HT1080 (cell line): ENCODE measurements around the gene MYRIP. TPM values are rescaled to one million over a fixed set of nuclear protein-coding genes. Genes with fewer than 3 reads are reported as not detected.
"Not testable (repeated sequence)": the region's sequence is repeated elsewhere in the genome, so short reads cannot be mapped to it uniquely, and the experiment has no call there.

Experiments
- DNase-seq: peaks from one replicate; pipeline ENCODE4 v3.0.0-alpha.2; 2015; ENCODE audit warnings: low read depth
- total RNA-seq: library from RNA; depleted of rRNA; stranded (reverse); fragments of >200 nt; shearing (Covaris generic); gene quantifications from 2 replicates; pipeline ENCODE4 v1.2.3, GENCODE V29; 2014

The MYRIP gene
- total RNA-seq, 1 experiment from 2014 or later, result 0.48 TPM

DNA sequence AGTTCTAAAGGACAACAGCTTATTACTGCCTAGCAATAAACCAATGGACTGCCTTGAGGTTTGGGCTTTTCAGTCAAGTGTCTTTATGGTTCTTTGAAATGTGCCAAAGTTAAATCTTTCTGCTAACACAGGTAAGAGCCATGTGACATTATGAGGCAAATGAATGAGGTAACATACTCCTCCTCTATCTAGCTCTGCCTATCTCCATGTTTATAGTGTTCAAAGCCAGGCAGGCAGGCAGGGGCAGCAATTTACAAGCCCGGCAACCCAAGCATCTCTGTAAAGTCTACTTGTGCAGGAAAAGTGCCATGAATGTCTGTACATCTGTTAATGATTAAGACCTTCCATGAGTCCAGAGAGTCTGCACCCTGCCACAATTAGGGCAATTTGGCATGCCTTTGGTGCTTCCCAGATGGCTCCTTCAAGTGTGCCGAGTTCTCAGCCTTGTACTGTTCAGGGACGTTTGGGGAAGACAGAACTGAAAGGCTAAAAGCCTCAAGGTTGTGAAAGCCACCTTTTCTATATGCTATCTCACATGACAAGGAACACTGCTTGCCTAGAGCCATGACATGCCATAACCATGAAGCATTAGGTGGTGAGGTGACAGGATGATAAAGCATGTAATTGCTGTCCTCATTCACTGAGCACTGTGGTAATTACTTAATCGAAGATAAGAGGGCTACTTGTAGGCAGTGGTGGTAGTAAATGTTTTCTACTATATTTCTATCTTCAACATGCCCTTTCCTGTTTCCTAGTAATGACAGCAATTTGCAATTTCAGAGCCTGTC is 458.7 kb downstream of the MYRIP start:
- no peak for DNase-seq

GRCh38 chr3:40268802-40269524 is 459.6 kb downstream of the MYRIP start:
- no peak for DNase-seq

DNA sequence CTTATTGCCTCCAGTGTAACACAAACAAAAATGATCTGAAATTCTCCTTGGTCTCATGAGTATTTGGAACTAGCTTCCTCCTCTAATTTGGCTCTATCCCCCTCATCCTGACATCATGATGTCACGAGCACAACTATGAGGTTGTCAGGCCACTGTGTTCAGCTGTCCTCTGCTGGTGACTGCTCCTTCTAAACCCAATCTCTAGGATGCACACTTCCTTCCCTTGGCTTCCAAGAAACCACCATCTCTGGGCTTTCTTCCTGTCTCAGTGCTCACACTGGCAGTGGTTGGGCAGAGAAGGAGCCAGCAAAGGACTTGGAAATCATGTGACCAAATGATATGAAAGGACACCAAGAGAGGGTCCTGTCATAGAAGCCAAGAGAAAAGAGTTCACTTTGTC is 469.4 kb downstream of the MYRIP start:
- no peak for DNase-seq

- no peak for DNase-seq
Observed at GRCh38 chr3:40281995-40282394, 472.6 kb downstream of the MYRIP start.

DNA sequence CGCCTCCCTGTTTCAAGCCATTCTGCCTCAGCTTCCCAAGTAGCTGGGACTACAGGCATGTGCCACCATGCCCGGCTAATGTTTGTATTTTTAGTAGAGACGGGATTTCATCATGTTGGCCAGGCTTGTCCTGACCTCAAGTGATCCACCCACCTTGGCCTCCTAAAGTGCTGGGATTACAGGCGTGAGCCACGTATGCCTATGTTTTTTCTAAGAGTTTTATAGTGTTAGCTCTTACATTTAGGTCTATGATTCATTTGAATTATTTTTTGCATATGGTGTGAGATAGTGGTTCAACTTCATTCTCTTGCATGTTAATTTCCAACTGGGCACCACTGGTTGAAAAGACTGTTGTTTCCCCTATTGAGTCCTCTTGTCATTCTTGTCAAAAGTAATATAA is 473.6 kb downstream of the MYRIP start:
- not testable (repeated sequence) for DNase-seq

DNA sequence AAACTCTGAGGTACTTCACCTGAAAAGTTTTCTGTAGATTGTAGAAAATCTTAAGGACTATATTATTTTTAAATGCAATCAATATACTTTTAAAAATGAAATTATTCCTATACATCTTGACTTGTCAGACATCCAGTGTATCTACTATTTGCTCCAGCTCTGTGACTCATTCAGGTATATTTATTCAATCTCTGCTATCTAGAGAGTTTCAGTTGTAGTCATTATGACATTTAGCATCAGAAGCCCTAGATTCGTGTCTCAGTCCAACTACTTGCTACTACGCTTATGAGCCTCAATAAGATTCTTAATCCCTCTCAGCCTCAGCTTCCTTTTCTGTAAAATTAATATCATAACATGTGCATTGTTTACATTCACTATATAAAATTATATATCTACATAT is 477.8 kb downstream of the MYRIP start:
- DNase-seq, result no peak

- DNase-seq, result no peak
Observed at GRCh38 chr3:40290396-40290795, 481.0 kb downstream of the MYRIP start.

- DNase-seq, result no peak
Observed at GRCh38 chr3:40291471-40291870, 482.1 kb downstream of the MYRIP start.

GRCh38 chr3:40292637-40293349 is 483.4 kb downstream of the MYRIP start:
- DNase-seq, result no peak

DNA sequence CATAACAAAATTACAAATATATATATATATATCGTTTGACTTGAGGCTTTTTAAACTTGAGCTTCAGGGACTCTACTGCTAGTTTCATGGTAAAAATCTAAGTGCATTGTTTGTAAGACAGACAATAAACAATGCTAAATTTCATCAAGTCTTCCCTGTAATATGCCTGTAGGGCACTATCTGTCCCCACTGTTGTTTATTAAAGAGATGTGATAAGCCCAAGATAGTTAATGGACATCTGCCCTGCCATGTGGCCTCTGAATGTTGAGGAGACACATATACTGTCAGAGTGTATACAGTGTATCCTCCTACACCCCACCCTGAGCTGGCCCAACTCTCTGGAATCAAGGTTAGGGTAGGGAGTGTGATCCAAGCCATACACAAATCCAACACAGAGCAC is 485.0 kb downstream of the MYRIP start:
- no peak for DNase-seq

DNA sequence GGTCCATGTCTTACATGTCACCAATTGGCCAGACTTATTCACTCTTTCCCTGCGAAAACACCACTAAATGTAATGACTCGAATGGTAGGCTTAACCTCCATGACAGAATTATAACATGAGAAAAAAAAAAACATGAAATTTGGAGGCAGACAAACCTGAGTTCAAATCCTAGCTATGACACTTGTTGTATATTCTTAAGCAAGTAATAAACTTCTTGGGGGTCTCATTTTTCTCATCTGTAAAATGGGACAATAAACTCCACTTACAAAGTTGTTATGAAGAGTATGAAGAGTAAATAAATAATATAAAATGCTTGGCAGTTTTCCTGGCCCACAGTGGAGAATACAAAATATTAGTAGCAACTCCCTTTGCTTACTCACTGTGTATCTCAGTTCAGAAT is 488.7 kb downstream of the MYRIP start:
- no peak for DNase-seq

GRCh38 chr3:40299130-40299720 is 489.8 kb downstream of the MYRIP start:
- no peak for DNase-seq

DNA sequence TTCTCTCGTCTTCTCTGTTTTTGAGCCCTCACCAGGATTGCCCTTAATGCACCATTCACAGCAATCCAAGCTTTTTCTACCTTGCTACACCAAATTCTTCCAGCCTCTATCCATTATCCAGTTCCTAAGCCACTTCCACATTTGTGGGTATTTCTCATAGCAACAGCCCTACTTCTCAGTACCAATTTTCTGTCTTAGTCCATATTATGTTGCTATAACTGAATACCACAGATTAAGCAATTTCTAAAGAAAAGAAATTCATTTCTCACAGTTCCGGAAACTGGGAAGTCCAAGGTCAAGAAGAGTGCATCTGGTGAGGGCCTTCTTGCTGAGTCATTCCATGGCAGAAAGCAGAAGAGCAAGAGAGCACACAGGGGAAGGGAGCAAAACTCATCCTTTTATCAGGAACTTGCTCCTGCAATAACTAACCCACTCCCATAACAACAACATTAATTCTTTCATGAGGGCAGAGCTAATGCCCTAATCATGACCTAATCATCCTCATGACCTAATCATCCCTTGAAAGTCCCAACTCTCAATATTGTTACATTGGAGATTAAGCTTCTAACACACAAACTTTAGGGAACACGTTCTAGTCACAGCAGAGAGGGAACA is 490.4 kb downstream of the MYRIP start:
- peak; percentile 77 for DNase-seq

- DNase-seq, result no peak
Observed at GRCh38 chr3:40302784-40303183, 493.4 kb downstream of the MYRIP start.

GRCh38 chr3:40304352-40304751 is 494.9 kb downstream of the MYRIP start:
- DNase-seq, result no peak

GRCh38 chr3:40306336-40306735 is 496.9 kb downstream of the MYRIP start:
- DNase-seq, result no peak

- DNase-seq, result no peak
Observed at GRCh38 chr3:40307176-40307575, 497.8 kb downstream of the MYRIP start.

GRCh38 chr3:40308725-40309417 is 499.5 kb downstream of the MYRIP start:
- no peak for DNase-seq

DNA sequence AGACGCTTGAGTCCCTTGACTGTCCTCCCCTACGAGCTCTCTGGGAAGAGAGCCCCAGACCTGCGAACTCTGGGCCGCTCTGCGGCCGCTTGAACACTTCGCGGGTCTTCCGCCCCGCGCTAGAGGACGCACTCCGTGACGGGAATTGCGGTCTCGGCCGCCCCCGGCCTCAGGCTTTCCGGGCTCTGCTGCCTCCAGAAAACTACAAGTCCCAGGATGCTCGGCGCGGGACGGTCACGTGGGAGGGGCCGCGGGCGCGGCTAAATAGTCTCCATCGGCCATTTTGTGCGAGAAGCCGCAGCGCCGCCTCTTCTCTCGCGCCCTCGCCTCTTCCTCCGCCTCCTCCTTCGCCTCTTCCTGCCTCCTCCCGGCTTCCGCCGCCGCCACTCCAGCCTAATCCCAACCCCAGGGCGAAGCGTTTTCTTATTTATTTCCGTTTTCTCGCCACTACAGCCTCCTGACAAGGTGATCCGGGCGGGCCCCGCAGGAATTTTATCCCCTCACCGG is 500.1 kb downstream of the MYRIP start, which contains the start of gene EIF1B:
Gene EIF1B, plus strand, starts transcription at position 290 of the 507 bp plus-strand sequence. CDS start 235 bp downstream, outside the sequence.
- peak; percentile 98 for DNase-seq
